ENCODE results near the gene PIK3R1.
A peak's percentile ranks its signal among the peaks of the same experiment; 100 is the strongest.
"Not testable (repeated sequence)": the region's sequence is repeated elsewhere in the genome, so short reads cannot be mapped to it uniquely, and the experiment has no call there.

The PIK3R1 gene

DNA sequence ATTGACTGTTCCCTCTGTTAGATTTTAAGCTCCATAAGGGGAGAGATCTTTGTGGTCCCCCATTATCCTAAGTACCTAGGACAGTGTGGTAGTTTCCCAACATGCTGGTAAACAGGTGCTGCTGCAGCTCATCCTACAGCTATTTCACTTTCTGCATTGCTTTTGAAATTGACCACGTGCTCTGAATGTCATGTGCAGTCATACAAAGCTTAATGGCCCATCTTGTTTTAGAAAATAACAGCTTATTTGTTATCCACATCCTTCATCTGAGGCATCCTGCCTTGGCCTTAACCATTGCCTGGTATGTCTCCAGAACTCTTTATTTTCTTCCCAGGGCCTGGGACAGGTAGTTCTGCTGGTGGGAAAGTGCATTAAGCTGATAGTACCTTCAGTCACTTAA lies 14.7 kb downstream of the PIK3R1 start:
- Mint-ChIP-seq H3K27me3 (no peaks in the 10 kb centered on the region), H3K9me3 (no peaks in the 10 kb centered on the region), H3K36me3 (peaks cover 8% of the 10 kb centered on the region), H3K4me3 (no peak overlapping the region), H3K27ac (peak overlapping the region; percentile 69), H3K4me1 (peaks cover 91% of the 10 kb centered on the region)

DNA sequence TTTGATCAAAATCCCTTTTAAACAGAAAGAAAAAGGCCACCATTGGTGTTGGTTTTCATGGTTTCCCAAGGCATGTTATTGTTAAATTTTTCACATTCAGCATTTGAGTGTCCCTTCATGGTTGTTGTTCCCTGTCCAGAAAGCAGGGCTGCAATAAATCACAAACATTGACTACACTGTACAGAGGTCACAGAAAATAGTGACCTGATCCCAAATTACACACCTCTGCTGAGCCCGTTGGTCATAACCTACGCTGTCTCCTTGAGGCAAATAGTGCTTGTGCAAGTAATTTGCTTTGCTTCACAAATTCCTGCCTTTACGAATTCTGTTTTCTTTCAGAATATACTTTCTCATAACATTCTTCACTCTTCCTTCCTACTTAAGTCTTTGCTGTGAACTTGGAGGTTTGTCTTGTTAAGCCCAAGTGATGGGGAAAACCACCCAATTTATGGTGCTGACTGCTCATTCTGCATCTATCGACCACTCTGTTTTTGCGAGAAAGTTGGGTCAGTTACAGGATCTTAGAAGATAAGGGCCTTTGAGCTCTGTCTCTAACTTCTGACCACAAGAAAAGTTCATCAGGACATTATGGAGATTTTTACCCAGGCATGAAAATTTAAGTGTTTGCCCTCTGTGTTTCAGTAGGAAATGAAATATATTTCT lies 16.0 kb downstream of the PIK3R1 start:
- peak overlapping the region; percentile 9 for H3K4me3 Mint-ChIP-seq
- H3K4me1 Mint-ChIP-seq: peaks cover 90% of the 10 kb centered on the region
- H3K27ac Mint-ChIP-seq: peak overlapping the region; percentile 14
- no peaks in the 10 kb centered on the region for H3K27me3 Mint-ChIP-seq
- peaks cover 6% of the 10 kb centered on the region for H3K36me3 Mint-ChIP-seq
- H3K9me3 Mint-ChIP-seq: no peaks in the 10 kb centered on the region

DNA sequence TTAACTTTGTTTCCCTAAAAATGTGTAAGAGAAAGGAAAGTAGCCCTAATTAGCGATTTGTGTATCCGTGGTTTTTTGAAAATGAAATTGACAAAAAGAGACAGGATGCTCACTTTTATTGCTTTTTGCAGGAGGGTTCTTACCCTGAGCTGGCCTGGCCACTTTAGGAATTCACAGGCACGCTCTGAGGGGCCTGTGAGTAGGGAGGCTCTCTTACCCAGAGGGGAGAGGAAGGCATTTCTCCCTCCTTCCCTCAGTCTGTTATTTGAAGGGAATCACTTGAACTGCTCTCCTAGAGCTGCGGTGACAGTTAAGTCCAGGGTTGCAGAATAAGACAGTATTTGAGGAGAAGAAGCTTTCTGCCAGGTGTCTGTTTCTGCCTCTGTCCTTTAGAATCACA lies 16.7 kb downstream of the PIK3R1 start:
- no peaks in the 10 kb centered on the region for H3K9me3 Mint-ChIP-seq
- no peaks in the 10 kb centered on the region for H3K27me3 Mint-ChIP-seq
- no peak overlapping the region for H3K4me3 Mint-ChIP-seq
- H3K4me1 Mint-ChIP-seq: peaks cover 90% of the 10 kb centered on the region
- H3K27ac Mint-ChIP-seq: no peak overlapping the region
- H3K36me3 Mint-ChIP-seq: peaks cover 5% of the 10 kb centered on the region

DNA sequence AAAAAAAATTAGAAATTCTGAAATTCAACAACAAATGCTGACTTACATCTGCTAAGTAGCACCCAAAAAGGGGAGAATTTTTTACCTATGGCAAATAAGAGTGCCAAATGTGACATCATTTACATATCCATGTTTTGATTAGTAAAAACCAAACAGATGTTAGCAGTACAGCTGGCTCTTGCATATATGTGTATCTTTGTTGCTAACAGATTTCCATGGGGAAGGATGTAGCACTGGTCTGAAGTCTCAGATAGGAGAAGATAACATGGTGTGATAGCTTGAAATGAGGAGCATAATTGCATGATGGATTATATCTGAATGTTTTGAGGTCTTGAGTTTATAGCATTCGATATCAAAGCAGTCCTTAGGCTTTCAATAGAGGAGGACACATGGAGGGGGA lies 17.5 kb downstream of the PIK3R1 start:
- Mint-ChIP-seq H3K36me3 (peaks cover 5% of the 10 kb centered on the region), H3K4me3 (peak overlapping the region; percentile 27), H3K9me3 (no peaks in the 10 kb centered on the region), H3K27ac (peak overlapping the region; percentile 24), H3K4me1 (peaks cover 90% of the 10 kb centered on the region), H3K27me3 (no peaks in the 10 kb centered on the region)

DNA sequence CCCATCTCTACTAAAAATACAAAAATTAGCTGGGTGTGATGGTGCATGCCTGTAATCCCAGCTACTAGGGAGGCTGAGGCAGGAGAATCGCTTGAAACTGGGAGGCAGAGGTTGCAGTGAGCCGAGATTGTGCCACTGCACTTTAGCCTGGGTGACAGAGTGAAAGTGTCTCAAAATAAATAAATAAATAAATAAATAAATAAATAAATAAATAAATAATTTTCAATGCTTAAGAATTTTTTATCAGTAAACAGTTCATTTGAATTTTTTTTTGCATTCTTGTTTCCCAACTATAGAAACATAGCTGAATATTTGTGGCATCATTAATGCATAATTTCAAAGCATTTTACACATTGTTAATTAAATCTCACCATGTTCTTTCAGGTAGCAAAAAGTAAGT lies 19.7 kb downstream of the PIK3R1 start:
- not testable (repeated sequence) for H3K36me3 Mint-ChIP-seq, H3K9me3 Mint-ChIP-seq, H3K27me3 Mint-ChIP-seq, H3K4me3 Mint-ChIP-seq
- Mint-ChIP-seq H3K27ac (peak overlapping the region; percentile 10), H3K4me1 (peaks cover 87% of the 10 kb centered on the region)

DNA sequence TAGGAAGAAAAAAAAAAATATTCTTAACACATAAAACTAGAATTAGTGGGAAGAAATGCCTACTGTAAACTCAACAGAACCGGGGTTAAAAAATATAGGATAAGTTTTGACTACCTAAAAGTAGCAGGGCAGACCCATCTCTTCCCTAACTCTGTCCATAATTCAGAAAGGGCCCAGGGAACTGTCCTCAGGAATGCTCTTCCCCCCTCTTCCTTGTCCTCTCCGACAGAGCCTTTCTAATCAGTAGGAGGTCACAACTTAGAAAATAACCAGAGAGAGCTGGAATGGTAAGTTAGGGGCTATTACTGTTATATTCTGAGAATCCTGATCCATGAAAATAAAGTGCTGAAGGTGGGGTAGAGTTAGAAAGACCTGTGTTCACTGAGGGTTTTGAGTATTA lies 22.2 kb downstream of the PIK3R1 start:
- H3K27me3 Mint-ChIP-seq: no peaks in the 10 kb centered on the region
- peaks cover 88% of the 10 kb centered on the region for H3K4me1 Mint-ChIP-seq
- no peaks in the 10 kb centered on the region for H3K36me3 Mint-ChIP-seq
- peak overlapping the region; percentile 55 for H3K4me3 Mint-ChIP-seq
- H3K9me3 Mint-ChIP-seq: no peaks in the 10 kb centered on the region
- H3K27ac Mint-ChIP-seq: peak overlapping the region; percentile 94

DNA sequence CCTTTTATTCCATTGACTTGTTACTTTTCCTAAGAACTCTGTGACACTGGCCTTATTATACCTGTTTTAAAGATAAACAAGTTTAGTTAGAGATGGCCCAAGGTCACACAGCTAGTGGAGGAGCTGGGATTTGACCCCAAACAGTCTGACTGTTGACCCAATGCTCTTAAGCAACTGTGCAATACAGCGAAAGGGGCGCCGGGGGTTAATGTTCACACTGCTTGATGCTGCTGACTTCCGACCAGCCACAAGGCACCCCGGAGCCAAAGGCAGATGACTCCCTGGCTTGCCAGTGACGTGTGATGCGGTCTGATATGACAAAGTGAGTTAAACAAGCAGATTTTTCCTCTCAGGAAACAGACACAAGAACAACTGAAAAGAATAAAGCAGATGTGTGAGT lies 23.9 kb downstream of the PIK3R1 start:
- peaks cover 89% of the 10 kb centered on the region for H3K4me1 Mint-ChIP-seq
- peak overlapping the region; percentile 73 for H3K27ac Mint-ChIP-seq
- H3K4me3 Mint-ChIP-seq: peak overlapping the region; percentile 61
- H3K9me3 Mint-ChIP-seq: no peaks in the 10 kb centered on the region
- H3K27me3 Mint-ChIP-seq: no peaks in the 10 kb centered on the region
- no peaks in the 10 kb centered on the region for H3K36me3 Mint-ChIP-seq

DNA sequence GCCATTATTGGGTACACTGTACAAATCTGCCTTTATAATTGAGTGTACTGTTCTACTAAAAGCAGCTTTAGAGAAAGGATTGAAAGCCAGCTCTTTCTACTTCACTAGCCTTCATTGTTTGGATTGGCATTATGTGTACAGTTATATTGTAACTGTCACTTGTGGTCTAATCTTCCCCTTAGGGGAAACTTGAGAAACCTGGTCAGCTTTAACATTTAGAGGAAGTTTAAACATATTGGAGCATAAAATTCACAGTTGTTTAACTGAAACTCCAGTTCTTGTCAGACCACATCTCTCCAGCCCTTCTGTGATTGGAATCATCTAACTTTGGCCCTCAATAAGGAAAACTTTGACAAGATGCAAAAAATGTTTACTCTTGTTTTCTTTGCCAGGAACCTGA lies 24.6 kb downstream of the PIK3R1 start:
- Mint-ChIP-seq H3K9me3 (no peaks in the 10 kb centered on the region), H3K4me1 (peaks cover 91% of the 10 kb centered on the region), H3K27ac (peak overlapping the region; percentile 89), H3K4me3 (peak overlapping the region; percentile 42), H3K27me3 (no peaks in the 10 kb centered on the region), H3K36me3 (no peaks in the 10 kb centered on the region)

DNA sequence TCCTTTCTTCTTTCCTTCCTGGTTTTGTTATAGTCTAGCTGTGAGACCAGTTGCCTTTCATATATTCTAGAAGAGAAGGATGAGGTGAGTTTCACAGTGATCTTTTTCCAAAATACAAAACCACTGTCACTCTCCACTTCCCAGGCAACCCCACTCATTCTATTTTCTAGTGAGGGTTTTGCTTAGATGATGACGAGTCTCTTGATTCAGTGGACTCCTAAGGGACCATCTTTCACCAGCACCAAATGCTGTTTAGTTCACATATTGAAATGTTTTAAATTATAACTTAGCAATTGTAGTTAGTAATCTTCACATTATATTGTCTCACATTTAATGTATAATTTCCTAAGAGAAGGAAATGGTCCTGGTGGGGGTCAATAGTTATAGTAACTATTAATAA lies 25.2 kb downstream of the PIK3R1 start:
- Mint-ChIP-seq H3K36me3 (no peaks in the 10 kb centered on the region), H3K4me1 (peaks cover 90% of the 10 kb centered on the region), H3K9me3 (no peaks in the 10 kb centered on the region), H3K27ac (peak overlapping the region; percentile 89), H3K4me3 (peak overlapping the region; percentile 42), H3K27me3 (no peaks in the 10 kb centered on the region)

DNA sequence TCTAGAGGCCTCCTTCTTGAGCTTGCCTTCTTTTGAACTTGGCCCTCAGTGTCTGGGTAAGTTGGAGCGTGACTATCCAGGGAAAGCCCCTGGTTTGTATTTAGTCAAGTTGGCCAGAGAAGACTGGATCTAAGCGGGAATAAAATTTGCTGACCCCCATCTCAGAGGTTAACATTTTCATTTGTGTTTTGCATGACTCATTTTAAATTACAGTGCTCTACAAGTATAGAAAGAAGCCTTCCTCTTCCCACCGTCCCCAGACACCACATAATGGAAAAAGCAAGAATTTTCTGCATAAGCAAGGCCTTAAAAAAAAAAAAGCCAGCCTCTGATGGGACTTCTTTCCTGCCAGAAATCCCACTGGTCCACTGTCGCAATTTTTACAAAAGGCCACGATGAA lies 27.2 kb downstream of the PIK3R1 start:
- peak overlapping the region; percentile 51 for H3K4me3 Mint-ChIP-seq
- H3K9me3 Mint-ChIP-seq: no peaks in the 10 kb centered on the region
- peaks cover 84% of the 10 kb centered on the region for H3K4me1 Mint-ChIP-seq
- peak overlapping the region; percentile 85 for H3K27ac Mint-ChIP-seq
- H3K27me3 Mint-ChIP-seq: no peaks in the 10 kb centered on the region
- H3K36me3 Mint-ChIP-seq: no peaks in the 10 kb centered on the region

DNA sequence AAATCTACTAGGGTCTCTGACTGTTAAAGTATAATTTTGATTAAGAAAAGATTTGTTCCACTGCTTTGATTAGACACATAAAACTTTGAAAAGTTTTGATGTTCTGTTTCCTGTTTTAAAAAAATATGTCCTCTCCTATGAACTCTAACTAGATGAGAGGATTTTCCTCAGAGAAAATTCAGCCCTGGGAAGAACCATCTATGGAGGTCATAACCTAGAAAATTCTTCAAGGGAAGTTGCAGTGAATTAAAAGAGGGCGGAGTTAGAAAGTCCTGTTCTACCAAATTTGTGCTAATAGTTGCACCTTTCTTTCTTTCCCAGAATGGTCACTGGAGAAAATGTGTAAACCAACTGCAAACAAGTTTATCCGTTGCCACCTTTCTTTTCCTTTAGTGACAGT lies 27.7 kb downstream of the PIK3R1 start:
- peaks cover 80% of the 10 kb centered on the region for H3K4me1 Mint-ChIP-seq

DNA sequence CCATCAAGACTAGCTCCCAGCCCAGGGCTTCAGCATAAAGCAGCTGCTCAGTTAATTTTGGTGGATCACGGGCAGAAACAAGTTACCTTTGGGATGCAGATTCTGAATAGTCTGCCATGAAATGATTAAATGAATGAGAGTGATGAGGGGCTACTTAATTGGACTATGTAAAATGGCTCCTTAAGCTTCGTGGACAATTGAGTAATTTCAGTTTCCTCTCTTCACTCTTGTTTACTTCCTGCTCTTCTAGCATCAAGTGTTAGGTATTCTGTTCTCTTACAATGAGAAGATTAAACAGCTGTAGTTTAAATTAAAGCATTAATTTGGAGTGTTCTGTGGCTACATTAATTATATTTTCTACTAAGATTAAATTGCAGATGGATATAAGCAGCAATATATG lies 28.1 kb downstream of the PIK3R1 start:
- Mint-ChIP-seq H3K36me3 (no peaks in the 10 kb centered on the region), H3K27me3 (no peaks in the 10 kb centered on the region), H3K4me1 (peaks cover 80% of the 10 kb centered on the region), H3K9me3 (no peaks in the 10 kb centered on the region), H3K27ac (peak overlapping the region; percentile 85), H3K4me3 (peak overlapping the region; percentile 64)

More for the DNA sequence above, 27.7 kb downstream of the PIK3R1 start:
- Mint-ChIP-seq H3K4me3 (peak overlapping the region; percentile 64), H3K27ac (peak overlapping the region; percentile 85), H3K27me3 (no peaks in the 10 kb centered on the region), H3K36me3 (no peaks in the 10 kb centered on the region), H3K9me3 (no peaks in the 10 kb centered on the region)

DNA sequence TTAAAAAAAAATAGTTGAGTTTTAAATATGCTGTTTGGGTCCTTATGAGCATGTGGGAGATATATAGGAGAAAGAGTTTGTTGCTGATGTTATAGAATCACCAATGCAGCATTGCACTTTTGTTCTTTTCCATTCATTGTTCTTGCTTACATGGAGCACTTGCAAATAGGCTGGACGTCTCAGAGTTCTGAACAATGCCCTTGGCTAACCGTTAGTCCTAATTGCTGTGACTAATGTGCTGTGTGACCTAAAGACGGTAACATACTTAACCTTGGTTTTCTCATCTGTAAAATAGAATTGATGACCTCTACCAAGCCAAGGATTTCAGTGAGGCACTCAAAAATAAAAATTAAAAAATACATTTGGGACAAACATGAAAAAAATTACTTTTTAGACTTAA lies 29.8 kb downstream of the PIK3R1 start:
- Mint-ChIP-seq H3K36me3 (no peaks in the 10 kb centered on the region), H3K27me3 (no peaks in the 10 kb centered on the region), H3K27ac (no peak overlapping the region), H3K4me1 (peaks cover 85% of the 10 kb centered on the region), H3K4me3 (no peak overlapping the region), H3K9me3 (no peaks in the 10 kb centered on the region)

DNA sequence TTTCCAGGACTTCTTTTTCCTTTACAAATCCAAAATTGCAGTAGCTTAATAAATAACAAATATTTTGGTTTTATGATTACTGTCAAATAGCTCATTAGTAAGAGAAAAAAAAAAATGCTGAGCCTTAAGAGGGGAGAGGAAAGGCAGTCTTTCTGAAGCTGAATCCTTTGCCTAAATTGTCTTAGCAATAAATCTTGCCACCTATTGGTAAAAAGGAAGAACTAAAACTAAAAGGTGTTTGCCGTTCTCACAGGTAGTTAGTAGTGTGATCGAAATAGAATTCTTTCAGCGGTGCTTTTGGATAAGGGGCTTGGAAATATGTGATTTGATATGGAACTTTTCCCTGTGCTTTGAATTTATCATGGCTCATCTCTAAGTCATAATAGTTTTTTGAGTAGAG lies 31.2 kb downstream of the PIK3R1 start:
- H3K36me3 Mint-ChIP-seq: no peaks in the 10 kb centered on the region
- peaks cover 82% of the 10 kb centered on the region for H3K4me1 Mint-ChIP-seq
- no peaks in the 10 kb centered on the region for H3K9me3 Mint-ChIP-seq
- no peaks in the 10 kb centered on the region for H3K27me3 Mint-ChIP-seq
- H3K27ac Mint-ChIP-seq: peak overlapping the region; percentile 47
- H3K4me3 Mint-ChIP-seq: no peak overlapping the region

DNA sequence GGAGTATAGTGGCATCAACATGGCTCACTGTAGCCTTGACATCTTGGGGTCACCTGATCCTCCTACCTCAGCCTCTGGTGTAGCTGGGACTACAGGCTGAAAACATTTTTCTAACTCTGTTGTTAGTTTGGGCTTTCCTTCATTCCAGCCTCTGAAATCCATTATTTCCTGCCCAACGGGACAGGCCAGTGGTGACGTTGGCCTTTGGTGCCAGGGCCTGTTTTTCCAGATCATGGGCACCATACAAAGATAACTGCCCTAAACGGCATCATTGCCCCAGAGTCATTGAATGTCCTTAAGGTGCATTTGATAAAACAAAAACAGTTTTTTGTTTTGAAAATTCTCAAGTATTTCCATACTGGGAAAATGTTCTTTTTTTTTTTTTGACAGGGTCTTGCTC lies 32.1 kb downstream of the PIK3R1 start:
- peaks cover 82% of the 10 kb centered on the region for H3K4me1 Mint-ChIP-seq
- H3K4me3 Mint-ChIP-seq: no peak overlapping the region
- H3K27me3 Mint-ChIP-seq: no peaks in the 10 kb centered on the region
- no peaks in the 10 kb centered on the region for H3K36me3 Mint-ChIP-seq
- H3K9me3 Mint-ChIP-seq: no peaks in the 10 kb centered on the region
- no peak overlapping the region for H3K27ac Mint-ChIP-seq

DNA sequence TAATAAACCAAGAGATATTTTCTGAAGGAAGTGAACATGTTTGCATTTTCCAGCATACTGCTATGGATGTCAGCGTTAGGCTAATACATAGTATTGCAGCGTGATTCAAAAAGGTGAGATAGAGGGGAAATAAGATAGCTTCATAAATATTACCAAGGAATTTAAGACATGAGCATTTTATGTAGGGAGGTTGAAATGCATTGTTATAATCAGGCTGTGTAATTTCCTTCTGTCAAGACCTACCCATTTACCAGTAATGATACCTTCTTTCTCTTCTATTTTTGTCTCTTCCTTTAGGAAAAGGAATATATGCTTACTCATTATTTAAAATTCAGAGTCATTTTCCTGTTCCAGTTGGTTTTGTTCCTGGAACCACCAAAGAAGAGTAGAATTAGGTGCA lies 33.3 kb downstream of the PIK3R1 start:
- no peak overlapping the region for H3K4me3 Mint-ChIP-seq

DNA sequence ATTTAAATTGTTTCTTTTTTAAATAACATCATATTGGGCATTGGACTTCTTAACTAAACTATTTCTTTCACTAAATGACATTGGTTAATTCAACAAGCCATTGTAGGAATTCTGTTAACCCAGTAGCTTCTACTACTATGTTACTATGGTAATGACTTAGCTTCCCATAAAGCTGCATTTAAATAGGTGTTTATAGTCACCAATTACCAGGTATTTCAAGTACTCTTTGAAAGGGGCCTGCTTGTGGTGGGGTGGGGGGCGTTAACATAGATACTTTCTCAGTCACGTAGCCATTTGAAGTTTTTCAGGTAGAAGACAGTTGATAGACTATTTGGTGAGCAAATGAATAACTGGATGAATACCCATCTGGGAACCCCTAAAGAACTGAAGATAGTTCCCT lies 34.0 kb downstream of the PIK3R1 start:
- H3K9me3 Mint-ChIP-seq: no peaks in the 10 kb centered on the region
- H3K27me3 Mint-ChIP-seq: no peaks in the 10 kb centered on the region
- H3K27ac Mint-ChIP-seq: peak overlapping the region; percentile 81
- H3K4me3 Mint-ChIP-seq: no peak overlapping the region
- H3K4me1 Mint-ChIP-seq: peaks cover 82% of the 10 kb centered on the region
- H3K36me3 Mint-ChIP-seq: no peaks in the 10 kb centered on the region

More for the DNA sequence above, 33.3 kb downstream of the PIK3R1 start:
- Mint-ChIP-seq H3K27ac (no peak overlapping the region), H3K4me1 (peaks cover 82% of the 10 kb centered on the region), H3K9me3 (no peaks in the 10 kb centered on the region), H3K36me3 (no peaks in the 10 kb centered on the region), H3K27me3 (no peaks in the 10 kb centered on the region)
